ENCODE results near the gene ADIPOR2. TPM values are rescaled to one million over a fixed set of nuclear protein-coding genes. Genes with fewer than 3 reads are reported as not detected.

ADIPOR2 gene
- total RNA-seq, 1 experiment from 2014 or later, result 45.3 TPM

- H3K4me1 Mint-ChIP-seq, result peaks cover 4 to 11% of the 10 kb centered on the region in 2 experiments; a peak in 3 of 4 replicates
Measured at GRCh38 chr12:1660304-1661187, 30.3 kb upstream of the ADIPOR2 start.

More at GRCh38 chr12:1660304-1661187, 30.3 kb upstream of the ADIPOR2 start:
- Histone ChIP-seq H2AFZ (ENCODE audit: low read length) (no peak overlapping the region), H3K79me2 (ENCODE audit: insufficient read depth, low read length) (no peaks in the 10 kb centered on the region), H3K18ac (ENCODE audit: insufficient read length, low read depth, low read length) (no peak overlapping the region), H3K4me2 (ENCODE audit: insufficient read depth, insufficient read length, low read length) (no peak overlapping the region), H3K9me3 (ENCODE audit: control insufficient read depth, low read depth, low read length) (no peaks in the 10 kb centered on the region), H3K4me1 (ENCODE audit: insufficient read depth, low read length) (no peaks in the 10 kb centered on the region), H3K56ac (ENCODE audit: insufficient read length, low read depth, low read length) (no peak overlapping the region), H4K8ac (replicated peaks; ENCODE audit: insufficient read length, low read depth, low read length) (no peak overlapping the region), H4K91ac (ENCODE audit: insufficient read length, low read depth, low read length) (no peak overlapping the region), H3K27me3 (ENCODE audit: insufficient read depth, low read length) (peaks cover 9% of the 10 kb centered on the region; the same call in 1 of the 2 replicates), H4K5ac (ENCODE audit: insufficient read length, low read depth, low read length) (no peak overlapping the region), H2BK12ac (ENCODE audit: insufficient read length, low read depth, low read length) (no peak overlapping the region), H3K14ac (ENCODE audit: insufficient read depth, low read length) (no peak overlapping the region), H3K4ac (ENCODE audit: low read depth, low read length) (no peak overlapping the region), H3K23ac (ENCODE audit: insufficient read length, low read depth, low read length) (no peak overlapping the region), H4K20me1 (ENCODE audit: control insufficient read depth, insufficient read depth, insufficient read length) (no peaks in the 10 kb centered on the region), H2BK20ac (ENCODE audit: low read depth, low read length, poor library complexity, severe bottlenecking) (no peak overlapping the region), H2BK120ac (ENCODE audit: low read depth, low read length, poor library complexity, severe bottlenecking) (no peak overlapping the region), H2AK5ac (ENCODE audit: insufficient read length, low read length) (no peak overlapping the region), H3T11ph (ENCODE audit: low read length) (no peak overlapping the region), H3K23me2 (ENCODE audit: insufficient read length, low read depth, low read length, poor library complexity, severe bottlenecking) (peaks cover 14% of the 10 kb centered on the region), H3K27ac (ENCODE audit: insufficient read length, low read depth, low read length) (no peak overlapping the region), H2BK15ac (ENCODE audit: low read depth, low read length) (no peak overlapping the region), H2BK5ac (ENCODE audit: insufficient read length, low read length) (no peak overlapping the region), H3K9ac (ENCODE audit: extremely low read depth, insufficient read length, low read length) (no peak overlapping the region), H3K79me1 (ENCODE audit: insufficient read depth, low read depth, low read length, poor library complexity, severe bottlenecking) (no peaks in the 10 kb centered on the region)
- H3K36me3 Mint-ChIP-seq (ENCODE audit: insufficient read depth in 1 of 3, low read depth in 3 of 3), result no peaks in the 10 kb centered on the region; a peak in 1 of 7 replicates
- TF ChIP-seq, protein P1, sequence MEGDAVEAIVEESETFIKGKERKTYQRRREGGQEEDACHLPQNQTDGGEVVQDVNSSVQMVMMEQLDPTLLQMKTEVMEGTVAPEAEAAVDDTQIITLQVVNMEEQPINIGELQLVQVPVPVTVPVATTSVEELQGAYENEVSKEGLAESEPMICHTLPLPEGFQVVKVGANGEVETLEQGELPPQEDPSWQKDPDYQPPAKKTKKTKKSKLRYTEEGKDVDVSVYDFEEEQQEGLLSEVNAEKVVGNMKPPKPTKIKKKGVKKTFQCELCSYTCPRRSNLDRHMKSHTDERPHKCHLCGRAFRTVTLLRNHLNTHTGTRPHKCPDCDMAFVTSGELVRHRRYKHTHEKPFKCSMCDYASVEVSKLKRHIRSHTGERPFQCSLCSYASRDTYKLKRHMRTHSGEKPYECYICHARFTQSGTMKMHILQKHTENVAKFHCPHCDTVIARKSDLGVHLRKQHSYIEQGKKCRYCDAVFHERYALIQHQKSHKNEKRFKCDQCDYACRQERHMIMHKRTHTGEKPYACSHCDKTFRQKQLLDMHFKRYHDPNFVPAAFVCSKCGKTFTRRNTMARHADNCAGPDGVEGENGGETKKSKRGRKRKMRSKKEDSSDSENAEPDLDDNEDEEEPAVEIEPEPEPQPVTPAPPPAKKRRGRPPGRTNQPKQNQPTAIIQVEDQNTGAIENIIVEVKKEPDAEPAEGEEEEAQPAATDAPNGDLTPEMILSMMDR (conservative IDR thresholded peaks at IDR 0.05), result no peak
- peak overlapping the region; percentile 45 to 76 for H3K4me3 Mint-ChIP-seq
- peaks cover 0 to 5% of the 10 kb centered on the region in 2 experiments; a peak in 2 of 5 replicates for H3K9me3 Mint-ChIP-seq
- no CpG with 5 or more reads among the region's 20 CpGs for WGBS (ENCODE audit: extremely low coverage, insufficient read length, low lambda C conversion rate)
- H3K27ac Mint-ChIP-seq, result no peak overlapping the region
- no peak for DNase-seq
- H3K27me3 Mint-ChIP-seq (ENCODE audit: low read depth), result peaks cover 60% of the 10 kb centered on the region
